ENCODE results near the gene PGGT1B. TPM values are rescaled to one million over a fixed set of nuclear protein-coding genes. Genes with fewer than 3 reads are reported as not detected.

The PGGT1B gene
- total RNA-seq (10 to 100 TPM in 7 of 9 donors, 1 to 10 TPM in 2; 5.9 to 61.4 (median 32.9) TPM), polyA plus RNA-seq (10 to 100 TPM in 1 of 3 donors, 1 to 10 TPM in 2; 2.6 to 35.8 (median 4.2) TPM)
- long read RNA-seq, donor 1, full-length matches to known transcripts = 1 of 1 reads
- long read RNA-seq, donor 1, partial matches to known transcripts = 0 of 1 reads
- long read RNA-seq, donor 1, other reads (novel, unspliced or antisense) = 0 of 1 reads
- long read RNA-seq, donor 2, full-length matches to known transcripts = 7 of 7 reads
- long read RNA-seq, donor 2, partial matches to known transcripts = 0 of 7 reads
- long read RNA-seq, donor 2, other reads (novel, unspliced or antisense) = 0 of 7 reads
- long read RNA-seq, donor 3, full-length matches to known transcripts = 6 of 6 reads
- long read RNA-seq, donor 3, partial matches to known transcripts = 0 of 6 reads
- long read RNA-seq, donor 3, other reads (novel, unspliced or antisense) = 0 of 6 reads
- long read RNA-seq, donor 4, full-length matches to known transcripts = 8 of 22 reads
- long read RNA-seq, donor 4, partial matches to known transcripts = 1 of 22 reads
- long read RNA-seq, donor 4, other reads (novel, unspliced or antisense) = 13 of 22 reads
- long read RNA-seq, donor 5, full-length matches to known transcripts = 30 of 35 reads
- long read RNA-seq, donor 5, partial matches to known transcripts = 1 of 35 reads
- long read RNA-seq, donor 5, other reads (novel, unspliced or antisense) = 4 of 35 reads
- long read RNA-seq, donor 6, full-length matches to known transcripts = 11 of 20 reads
- long read RNA-seq, donor 6, partial matches to known transcripts = 1 of 20 reads
- long read RNA-seq, donor 6, other reads (novel, unspliced or antisense) = 8 of 20 reads
- long read RNA-seq, donor 7, full-length matches to known transcripts = 6 of 6 reads
- long read RNA-seq, donor 7, partial matches to known transcripts = 0 of 6 reads
- long read RNA-seq, donor 7, other reads (novel, unspliced or antisense) = 0 of 6 reads
- long read RNA-seq, donor 8, full-length matches to known transcripts = 4 of 4 reads
- long read RNA-seq, donor 8, partial matches to known transcripts = 0 of 4 reads
- long read RNA-seq, donor 8, other reads (novel, unspliced or antisense) = 0 of 4 reads
- long read RNA-seq, donor 9, full-length matches to known transcripts = 4 of 4 reads
- long read RNA-seq, donor 9, partial matches to known transcripts = 0 of 4 reads
- long read RNA-seq, donor 9, other reads (novel, unspliced or antisense) = 0 of 4 reads
- long read RNA-seq, donor 10, full-length matches to known transcripts = 1 of 1 reads
- long read RNA-seq, donor 10, partial matches to known transcripts = 0 of 1 reads
- long read RNA-seq, donor 10, other reads (novel, unspliced or antisense) = 0 of 1 reads

- Histone ChIP-seq H3K4me3 (peak within 1 kb of the TSS; percentile 36 to 71 (median 60)), H3K36me3 (replicated peaks in 1 of 2) (no peaks in the 10 kb centered on the region), H3K27me3 (no peaks in the 10 kb centered on the region), H3K27ac (peak within 1 kb of the TSS; percentile 52 to 85 (median 76)), H3K9me3 (replicated peaks in 1 of 3) (no peaks in the 10 kb centered on the region), H3K4me1 (replicated peaks in 1 of 2) (peaks cover 5 to 20% of the 10 kb centered on the region in 2 donors)
- 0 to 2% (median 1%) methylated on average over 19 to 50 of the region's 50 CpGs for WGBS, 4 donors
- TF ChIP-seq, protein P1, sequence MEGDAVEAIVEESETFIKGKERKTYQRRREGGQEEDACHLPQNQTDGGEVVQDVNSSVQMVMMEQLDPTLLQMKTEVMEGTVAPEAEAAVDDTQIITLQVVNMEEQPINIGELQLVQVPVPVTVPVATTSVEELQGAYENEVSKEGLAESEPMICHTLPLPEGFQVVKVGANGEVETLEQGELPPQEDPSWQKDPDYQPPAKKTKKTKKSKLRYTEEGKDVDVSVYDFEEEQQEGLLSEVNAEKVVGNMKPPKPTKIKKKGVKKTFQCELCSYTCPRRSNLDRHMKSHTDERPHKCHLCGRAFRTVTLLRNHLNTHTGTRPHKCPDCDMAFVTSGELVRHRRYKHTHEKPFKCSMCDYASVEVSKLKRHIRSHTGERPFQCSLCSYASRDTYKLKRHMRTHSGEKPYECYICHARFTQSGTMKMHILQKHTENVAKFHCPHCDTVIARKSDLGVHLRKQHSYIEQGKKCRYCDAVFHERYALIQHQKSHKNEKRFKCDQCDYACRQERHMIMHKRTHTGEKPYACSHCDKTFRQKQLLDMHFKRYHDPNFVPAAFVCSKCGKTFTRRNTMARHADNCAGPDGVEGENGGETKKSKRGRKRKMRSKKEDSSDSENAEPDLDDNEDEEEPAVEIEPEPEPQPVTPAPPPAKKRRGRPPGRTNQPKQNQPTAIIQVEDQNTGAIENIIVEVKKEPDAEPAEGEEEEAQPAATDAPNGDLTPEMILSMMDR (IDR thresholded peaks at IDR 0.05) = no peak
- TF ChIP-seq POLR2A (IDR thresholded peaks at IDR 0.05) = peak; percentile 23 to 45
- intact Hi-C loops (cut with DNase I) = no loop called here
- DNase-seq = peak; percentile 70 to 86 (median 76)
Measured at GRCh38 chr5:115262321-115263077, at the start of gene PGGT1B. PGGT1B (minus strand) TSS chr5:115262877; CDS start chr5:115262851, 26 bp downstream.

DNA sequence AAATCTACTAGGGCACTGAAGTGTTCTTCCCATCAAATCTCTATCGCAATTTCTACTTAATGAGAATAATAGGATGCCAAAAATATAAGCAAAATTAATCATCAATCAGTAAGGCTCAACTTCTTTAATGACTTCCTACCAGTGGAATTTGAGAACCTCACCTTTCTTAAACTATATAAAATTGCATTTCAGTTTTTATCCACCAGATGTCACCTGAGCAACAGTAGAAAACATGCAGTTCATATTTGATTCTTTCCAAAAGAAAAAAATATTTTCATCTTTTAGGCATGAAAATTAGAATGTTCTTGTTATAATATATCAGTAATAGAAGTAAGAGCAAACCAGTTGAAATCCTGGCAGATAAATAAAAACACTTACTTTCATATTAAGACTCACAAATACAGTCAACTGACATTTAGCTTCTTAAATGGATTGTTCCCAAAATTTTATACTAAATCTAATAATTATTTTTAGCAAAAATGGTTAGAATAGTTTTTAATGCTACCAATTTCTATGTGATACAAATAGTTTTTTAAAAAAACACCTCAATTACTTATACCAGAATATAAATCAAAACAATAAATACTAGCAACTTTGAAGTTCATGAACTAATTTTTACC lies 47.2 kb upstream of the PGGT1B start:
- intact Hi-C loops (cut with DNase I) = loop anchor here (5.0 to 10.0 kb wide), 2 partner anchors 267 to 515 kb away; no protein-coding TSS in a partner anchor
- DNase-seq = no peak
- Histone ChIP-seq H3K27me3 (no peaks in the 10 kb centered on the region), H3K4me3 (no peak overlapping the region), H3K4me1 (replicated peaks in 1 of 2) (no peaks in the 10 kb centered on the region), H3K36me3 (replicated peaks in 1 of 2) (no peaks in the 10 kb centered on the region), H3K27ac (no peak overlapping the region), H3K9me3 (replicated peaks in 1 of 3) (peaks cover 0 to 5% (median 0%) of the 10 kb centered on the region in 3 donors)
- TF ChIP-seq, protein P1 (IDR thresholded peaks at IDR 0.05) = peak; percentile 49 to 89 (median 78)
- TF ChIP-seq POLR2A (IDR thresholded peaks at IDR 0.05) = no peak
- WGBS, 4 donors = 3 to 15% (median 5%) methylated on average over 1 of the region's 1 CpG

DNA sequence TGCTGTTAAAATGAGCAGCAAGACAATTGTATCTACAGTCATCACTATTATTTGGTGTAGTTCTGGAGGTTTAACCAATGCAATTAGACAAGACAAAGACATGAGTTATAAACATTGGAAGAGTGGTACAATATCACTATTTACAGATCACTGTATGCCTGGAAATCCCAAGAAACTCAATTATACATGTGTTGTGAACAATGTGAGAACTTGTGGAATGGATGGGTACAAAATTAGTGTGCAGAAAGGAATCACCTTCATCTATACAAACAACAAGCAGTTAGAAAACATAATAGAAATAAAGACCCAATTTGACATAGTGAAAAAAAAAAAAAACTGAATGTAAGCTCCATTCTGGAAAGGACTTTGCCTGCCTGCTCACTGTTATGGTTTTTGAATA lies 46.1 kb upstream of the PGGT1B start:
- Histone ChIP-seq H3K36me3 (replicated peaks in 1 of 2) (no peaks in the 10 kb centered on the region), H3K4me1 (replicated peaks in 1 of 2) (no peaks in the 10 kb centered on the region), H3K9me3 (replicated peaks in 1 of 3) (peaks cover 0 to 5% (median 0%) of the 10 kb centered on the region in 3 donors), H3K27me3 (no peaks in the 10 kb centered on the region), H3K4me3 (no peak overlapping the region), H3K27ac (no peak overlapping the region)
- TF ChIP-seq POLR2A (IDR thresholded peaks at IDR 0.05) = no peak
- TF ChIP-seq, protein P1 (IDR thresholded peaks at IDR 0.05) = no peak
- intact Hi-C loops (cut with DNase I) = no loop called here
- no peak for DNase-seq
